DMS53 treated with DMSO at 0.1 percent for 48 hours (cell line): Measurements from ENCODE around the gene RBMS2.
A peak's percentile ranks its signal among the peaks of the same experiment; 100 is the strongest.
"Not testable (repeated sequence)": the region's sequence is repeated elsewhere in the genome, so short reads cannot be mapped to it uniquely, and the experiment has no call there.

Source experiments
- DNase-seq: peaks from one replicate; lab custom pipeline; 2025; ENCODE audit not compliant: unreplicated experiment; lab: John Stamatoyannopoulos, UW

The RBMS2 gene

GRCh38 chr12:56521590-56522371, at the start of gene RBMS2:
RBMS2 (plus strand) TSS chr12:56521820; CDS start chr12:56522024, 204 bp downstream.
- peak; percentile 55 for DNase-seq

- DNase-seq, result no peak
Observed at GRCh38 chr12:56474389-56474788, 47.2 kb upstream of the RBMS2 start.

GRCh38 chr12:56476143-56476542, 45.5 kb upstream of the RBMS2 start:
- DNase-seq, result no peak

- no peak for DNase-seq
Observed at GRCh38 chr12:56476972-56477432, 44.6 kb upstream of the RBMS2 start.

GRCh38 chr12:56477521-56478225, 43.9 kb upstream of the RBMS2 start:
- no peak for DNase-seq

- no peak for DNase-seq
Observed at GRCh38 chr12:56479625-56480024, 42.0 kb upstream of the RBMS2 start.

- DNase-seq, result no peak
Observed at GRCh38 chr12:56484566-56484965, 37.1 kb upstream of the RBMS2 start.

- no peak for DNase-seq
Observed at GRCh38 chr12:56486694-56487093, 34.9 kb upstream of the RBMS2 start.

- peak; percentile 56 for DNase-seq
Observed at GRCh38 chr12:56487448-56488040, 34.1 kb upstream of the RBMS2 start.

- peak; percentile 90 for DNase-seq
Observed at GRCh38 chr12:56488041-56488955, 33.3 kb upstream of the RBMS2 start, which contains the start of gene GLS2. GLS2 (minus strand) TSS chr12:56488161; CDS start chr12:56488118, 43 bp downstream.

- DNase-seq, result no peak
Observed at GRCh38 chr12:56490360-56490759, 31.3 kb upstream of the RBMS2 start.

GRCh38 chr12:56493409-56494105, 28.1 kb upstream of the RBMS2 start:
- DNase-seq, result not testable (repeated sequence)

GRCh38 chr12:56494106-56494415, 27.6 kb upstream of the RBMS2 start:
- DNase-seq, result not testable (repeated sequence)

GRCh38 chr12:56494481-56494880, 27.1 kb upstream of the RBMS2 start:
- DNase-seq, result not testable (repeated sequence)

- not testable (repeated sequence) for DNase-seq
Observed at GRCh38 chr12:56496704-56497103, 24.9 kb upstream of the RBMS2 start.

GRCh38 chr12:56498126-56498902, 23.3 kb upstream of the RBMS2 start:
- not testable (repeated sequence) for DNase-seq

GRCh38 chr12:56499452-56499851, 22.2 kb upstream of the RBMS2 start:
- not testable (repeated sequence) for DNase-seq

- not testable (repeated sequence) for DNase-seq
Observed at GRCh38 chr12:56499879-56500278, 21.7 kb upstream of the RBMS2 start.

GRCh38 chr12:56510786-56511185, 10.8 kb upstream of the RBMS2 start:
- DNase-seq, result no peak

GRCh38 chr12:56514014-56514318, 7.7 kb upstream of the RBMS2 start:
- DNase-seq, result not testable (repeated sequence)
